DOHH2 (cell line): Measurements from ENCODE around the gene IL4.

Experiments
- H3F3A ChIP-seq: fragments of 200-600 bp; sonication (generic), shearing (Covaris generic); 2 replicates; pipeline ENCODE4 v1.6.0; 2016; ENCODE audit warnings: antibody characterized with exemption, mild to moderate bottlenecking; ENCODE audit not compliant: control insufficient read depth, insufficient read depth
- H3K27ac ChIP-seq: fragments of 200-600 bp; sonication (generic); 2 replicates; pipeline ENCODE4 v1.5.1; 2014; ENCODE audit warnings: low read depth, mild to moderate bottlenecking, low read length, moderate library complexity
- H3K27me3 ChIP-seq: fragments of 200-600 bp; sonication (generic); 2 replicates; pipeline ENCODE4 v1.6.1; 2014; ENCODE audit warnings: mild to moderate bottlenecking, low read length, mixed read lengths; ENCODE audit not compliant: control insufficient read depth
- H3K36me3 ChIP-seq: fragments of 200-600 bp; sonication (generic); 2 replicates; pipeline ENCODE4 v1.6.1; 2014; ENCODE audit warnings: mild to moderate bottlenecking, low read length, moderate library complexity, mixed read lengths; ENCODE audit not compliant: control insufficient read depth
- H3K4me1 ChIP-seq: fragments of 200-600 bp; sonication (generic); 2 replicates; pipeline ENCODE4 v1.6.1; 2014; ENCODE audit warnings: mild to moderate bottlenecking, low read length, mixed read lengths; ENCODE audit not compliant: control insufficient read depth
- H3K4me2 ChIP-seq: fragments of 200-600 bp; sonication (generic); 2 replicates; pipeline ENCODE4 v1.6.0; 2014; ENCODE audit warnings: mild to moderate bottlenecking, low read length, moderate library complexity
- H3K4me3 ChIP-seq: fragments of 200-600 bp; sonication (generic); 2 replicates; pipeline ENCODE4 v1.5.1; 2014; ENCODE audit warnings: mild to moderate bottlenecking, low read length, mixed read lengths
- H3K79me2 ChIP-seq: fragments of 200-600 bp; sonication (generic); 2 replicates; pipeline ENCODE4 v1.6.1; 2014; ENCODE audit warnings: mild to moderate bottlenecking, low read length, mixed read lengths; ENCODE audit not compliant: control insufficient read depth
- H3K9me2 ChIP-seq: fragments of 200-600 bp; sonication (generic); replicated peaks from 2 replicates; pipeline ENCODE4 v1.6.1; 2014; ENCODE audit warnings: mild to moderate bottlenecking, low read length, mixed read lengths; ENCODE audit not compliant: control insufficient read depth
- H3K9me3 ChIP-seq: fragments of 200-600 bp; sonication (generic); 2 replicates; pipeline ENCODE4 v1.6.1; 2014; ENCODE audit warnings: antibody characterized with exemption, low read length, mixed read lengths; ENCODE audit not compliant: control insufficient read depth, insufficient read depth
- H4K20me1 ChIP-seq: fragments of 200-600 bp; sonication (generic); 2 replicates; pipeline ENCODE4 v1.6.0; 2014; ENCODE audit warnings: low read depth, mild to moderate bottlenecking, antibody characterized with exemption, low read length, moderate library complexity; ENCODE audit not compliant: control insufficient read depth, insufficient read depth
- CTCF ChIP-seq: fragments of 200-600 bp; sonication (generic); IDR thresholded peaks from one replicate; pipeline ENCODE4 v1.5.1; 2014; ENCODE audit warnings: antibody characterized with exemption, mild to moderate bottlenecking, low read depth, low read length; ENCODE audit not compliant: poor library complexity, severe bottlenecking
- EZH2phosphoT487 ChIP-seq: fragments of 200-600 bp; sonication (generic); IDR thresholded peaks from 2 replicates; pipeline ENCODE4 v1.6.1; 2017; ENCODE audit warnings: borderline replicate concordance, mild to moderate bottlenecking, antibody characterized with exemption, low read length, moderate library complexity, mixed read lengths

IL4 gene

DNA sequence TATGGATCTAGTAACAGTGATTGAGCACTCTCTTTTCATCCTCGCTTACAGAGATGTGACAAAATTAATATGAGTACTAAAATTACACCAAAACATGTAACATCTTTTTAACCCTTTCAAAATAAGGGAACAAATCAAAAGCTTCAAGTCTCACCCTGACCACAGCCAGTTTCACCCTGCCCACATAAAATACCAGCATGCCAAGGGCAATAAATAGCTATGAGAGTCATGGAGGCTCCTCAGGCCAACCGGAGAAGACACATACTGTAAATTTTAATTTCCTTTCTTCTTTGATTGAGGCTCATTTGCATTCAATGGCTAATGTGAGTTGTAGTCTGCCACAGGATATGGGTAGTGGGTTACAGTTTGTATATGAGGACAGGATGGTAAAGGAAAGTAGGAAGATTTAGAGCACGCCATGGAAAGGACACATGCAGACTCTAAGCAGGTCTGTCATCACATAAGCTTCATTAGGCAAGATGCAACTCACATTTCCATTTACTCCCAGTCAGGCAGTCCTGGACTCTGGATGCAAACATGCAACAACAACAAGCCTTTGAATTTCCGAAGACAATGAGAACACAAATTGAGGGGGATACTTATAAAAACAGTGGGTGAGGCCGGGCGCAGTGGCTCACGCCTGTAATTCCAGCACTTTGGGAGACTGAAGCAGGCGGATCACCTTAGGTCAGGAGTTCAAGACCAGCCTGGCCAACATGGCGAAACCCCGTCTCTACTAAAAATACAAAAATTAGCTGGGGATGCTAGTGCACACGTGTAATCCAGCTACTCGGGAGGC is 11.3 kb downstream of the IL4 start:
- no peaks in the 10 kb centered on the region for H4K20me1 ChIP-seq
- TF ChIP-seq CTCF: no peak
- no peak for TF ChIP-seq EZH2phosphoT487

GRCh38 chr5:132686193-132686592 is 12.4 kb downstream of the IL4 start:
- H3K27ac ChIP-seq: no peak overlapping the region

More for the DNA sequence above, 11.3 kb downstream of the IL4 start:
- H3F3A ChIP-seq: no peaks in the 10 kb centered on the region
- no peak overlapping the region for H3K4me3 ChIP-seq
- no peak overlapping the region for H3K4me2 ChIP-seq
- H3K4me1 ChIP-seq: peaks cover 56% of the 10 kb centered on the region
- no peaks in the 10 kb centered on the region for H3K9me3 ChIP-seq
- H3K9me2 ChIP-seq: no peaks in the 10 kb centered on the region
- H3K36me3 ChIP-seq: no peaks in the 10 kb centered on the region
- no peaks in the 10 kb centered on the region for H3K27me3 ChIP-seq
- no peak overlapping the region for H3K27ac ChIP-seq
- no peaks in the 10 kb centered on the region for H3K79me2 ChIP-seq

GRCh38 chr5:132687995-132688394 is 14.2 kb downstream of the IL4 start:
- Histone ChIP-seq H3K4me2 (peak overlapping the region; percentile 52; the same call in 1 of the 2 replicates), H3K27ac (peak overlapping the region; percentile 55; the same call in 1 of the 2 replicates), H3K9me3 (no peaks in the 10 kb centered on the region), H3K79me2 (no peaks in the 10 kb centered on the region), H3K36me3 (no peaks in the 10 kb centered on the region), H3K27me3 (no peaks in the 10 kb centered on the region), H3K9me2 (no peaks in the 10 kb centered on the region), H3K4me3 (no peak overlapping the region), H4K20me1 (no peaks in the 10 kb centered on the region), H3K4me1 (peaks cover 37% of the 10 kb centered on the region), H3F3A (no peaks in the 10 kb centered on the region)
- TF ChIP-seq CTCF (no peak), EZH2phosphoT487 (no peak)

More at GRCh38 chr5:132686193-132686592, 12.4 kb downstream of the IL4 start:
- Histone ChIP-seq H4K20me1 (no peaks in the 10 kb centered on the region), H3K4me2 (no peak overlapping the region), H3K27me3 (no peaks in the 10 kb centered on the region), H3K79me2 (no peaks in the 10 kb centered on the region), H3K4me1 (peaks cover 54% of the 10 kb centered on the region), H3K36me3 (no peaks in the 10 kb centered on the region), H3K9me2 (no peaks in the 10 kb centered on the region), H3F3A (no peaks in the 10 kb centered on the region), H3K9me3 (no peaks in the 10 kb centered on the region), H3K4me3 (no peak overlapping the region)
- TF ChIP-seq CTCF: no peak
- TF ChIP-seq EZH2phosphoT487: no peak
